Ovary (tissue), 9 donors: ENCODE data around the gene CHAC2. TPM values are rescaled to one million over a fixed set of nuclear protein-coding genes. Genes with fewer than 3 reads are reported as not detected.

Source experiments
- DNase-seq, 5 donors: peaks; one replicate each; pipeline ENCODE4 v3.0.0-alpha.2; 2019 to 2020
- H3K27ac ChIP-seq, 2 donors: fragments of 200-600 bp; one replicate each; pipeline versions ENCODE4 v1.5.1 to v1.8.0; 2019 to 2022
- H3K27me3 ChIP-seq: fragments of 200-600 bp; one replicate; pipeline ENCODE4 v1.8.0; 2022
- H3K36me3 ChIP-seq: fragments of 200-600 bp; sonication (generic); one replicate; pipeline ENCODE4 v1.5.1; 2019
- H3K4me1 ChIP-seq: one replicate; pipeline ENCODE4 v1.8.1; 2013; ENCODE audit warnings: mild to moderate bottlenecking, moderate library complexity; ENCODE audit not compliant: insufficient read depth
- H3K4me3 ChIP-seq: fragments of 200-600 bp; sonication (generic); one replicate; pipeline ENCODE4 v1.5.1; 2017
- H3K9me3 ChIP-seq, 2 donors: fragments of 200-600 bp in 1 of 2; sonication (generic) in 1 of 2; one replicate each; pipeline versions ENCODE4 v1.5.1 to v1.8.1; 2013 to 2019; ENCODE audit warnings: mild to moderate bottlenecking in 1 of 2, moderate library complexity in 1 of 2
- CTCF ChIP-seq, 3 donors: fragments of 450-650 bp in 2 of 3; fragments of 200-600 bp in 1 of 3; IDR thresholded peaks; one replicate each; pipeline versions ENCODE4 v1.5.1 to v1.8.0; 2016 to 2022; ENCODE audit warnings: antibody characterized with exemption in 3 of 3, mild to moderate bottlenecking in 1 of 3
- EP300 ChIP-seq: sonication (generic); formaldehyde crosslinking; IDR thresholded peaks from one replicate; pipeline ENCODE4 v1.6.1; 2017; ENCODE audit warnings: antibody characterized with exemption
- POLR2A ChIP-seq: fragments of 450-650 bp; IDR thresholded peaks from one replicate; pipeline ENCODE4 v1.6.1; 2017; ENCODE audit warnings: antibody characterized with exemption, mild to moderate bottlenecking, moderate library complexity
- WGBS, 3 donors: extraction: QIAGEN DNeasy Blood & Tissue Kit in 1 of 3; methylation state at CpG; one replicate each; pipeline versions ENCODE4 v1.1.5 to v1.1.7; 2013 to 2017; 5-methylcytosine and 5-hydroxymethylcytosine counted together
- intact Hi-C, 4 donors: fragments of 100-400 bp; cut with DNase I; formaldehyde crosslinking; loops; one replicate each; pipeline versions ENCODE4 v1.11.0 to v1.15.1; 2022 to 2023
- polyA plus RNA-seq, 2 donors: library from polyadenylated mRNA; stranded (reverse); fragments of 200-250 nt in 1 of 2; fragments of 350-450 nt in 1 of 2; fragmentation: Illumina TruSeq in 1 of 2; extraction: RNeasy Lipid Tissue Mini Kit (QIAGEN cat#74804) in 1 of 2; gene quantifications; one replicate each; pipeline ENCODE4 v1.2.3, GENCODE V29; 2013 to 2014
- total RNA-seq, 7 donors: library from RNA; depleted of rRNA in 2 of 7; stranded (reverse); fragments of >200 nt in 2 of 7; fragmentation: NEBNext Ultra II Directional in 3 of 7; extraction: Animal tissue kit (Norgen Biotek cat#: 25700) in 3 of 7; gene quantifications; one replicate each; pipeline versions ENCODE4 v1.1.0 to v1.2.4, GENCODE V29; 2016 to 2023
- donor health status: DM: no; HTN: no; CAD: no; lungs with moderate emphysema.
- donor health status: DM: no; HTN: no; CAD: no.
- donor health status: Bipolar disorder and iron deficiency.
- donor health status: DM: yes; HTN: yes; CAD: no.
- donor health status: DM: no; HTN: no; CAD: no.
- donor health status: DM: yes; HTN: yes; CAD: no.

CHAC2 gene
- total and polyA plus RNA-seq, 9 donors: 0.39 to 2.0 (median 1.1) TPM

GRCh38 chr2:53778536-53779162, 11.0 kb downstream of the CHAC2 start:
- Histone ChIP-seq H3K36me3 (no peaks in the 10 kb centered on the region), H3K27ac (no peak overlapping the region), H3K27me3 (no peaks in the 10 kb centered on the region), H3K4me3 (no peak overlapping the region), H3K9me3 (no peaks in the 10 kb centered on the region), H3K4me1 (no peaks in the 10 kb centered on the region)
- 88 to 92% (median 91%) methylated on average over 5 of the region's 5 CpGs for WGBS, 3 donors
- DNase-seq: no peak
- intact Hi-C loops: no loop called here
- TF ChIP-seq POLR2A (no peak), EP300 (no peak), CTCF (IDR thresholded peaks at IDR 0.05) (no peak)

GRCh38 chr2:53780056-53780455, 12.5 kb downstream of the CHAC2 start:
- no peak overlapping the region for H3K27ac ChIP-seq
- no peaks in the 10 kb centered on the region for H3K27me3 ChIP-seq
- 93 to 96% (median 95%) methylated on average over 4 of the region's 4 CpGs for WGBS, 3 donors
- H3K9me3 ChIP-seq: no peaks in the 10 kb centered on the region
- TF ChIP-seq CTCF (IDR thresholded peaks at IDR 0.05) (no peak), POLR2A (no peak), EP300 (no peak)
- DNase-seq: no peak
- H3K4me3 ChIP-seq: no peak overlapping the region
- intact Hi-C loops: loop anchor here in 1 of 4 donors (5.0 kb wide), 1 partner anchor 1507 kb away; no protein-coding TSS in a partner anchor
- H3K4me1 ChIP-seq: peaks cover 6% of the 10 kb centered on the region
- H3K36me3 ChIP-seq: no peaks in the 10 kb centered on the region

GRCh38 chr2:53782676-53783075, 15.1 kb downstream of the CHAC2 start:
- Histone ChIP-seq H3K4me1 (peaks cover 8% of the 10 kb centered on the region), H3K27me3 (no peaks in the 10 kb centered on the region), H3K4me3 (no peak overlapping the region), H3K36me3 (no peaks in the 10 kb centered on the region), H3K9me3 (no peaks in the 10 kb centered on the region), H3K27ac (no peak overlapping the region)
- WGBS, 3 donors: 74 to 80% (median 78%) methylated on average over 8 of the region's 8 CpGs
- TF ChIP-seq CTCF (IDR thresholded peaks at IDR 0.05) (no peak), POLR2A (no peak), EP300 (no peak)
- no peak for DNase-seq
- intact Hi-C loops: loop anchor here in 1 of 4 donors (5.0 kb wide), 1 partner anchor 1505 kb away; no protein-coding TSS in a partner anchor

GRCh38 chr2:53784436-53784835, 16.8 kb downstream of the CHAC2 start:
- H3K27ac ChIP-seq: no peak overlapping the region
- H3K4me1 ChIP-seq: peaks cover 10% of the 10 kb centered on the region
- intact Hi-C loops: loop anchor here in 1 of 4 donors (5.0 kb wide), 1 partner anchor 1503 kb away; no protein-coding TSS in a partner anchor
- H3K4me3 ChIP-seq: no peak overlapping the region
- no peak for DNase-seq
- no peaks in the 10 kb centered on the region for H3K27me3 ChIP-seq
- H3K36me3 ChIP-seq: no peaks in the 10 kb centered on the region
- TF ChIP-seq POLR2A: no peak
- no peak for TF ChIP-seq EP300
- TF ChIP-seq CTCF (IDR thresholded peaks at IDR 0.05): no peak
- no peaks in the 10 kb centered on the region for H3K9me3 ChIP-seq
